HL-60 (cell line): ENCODE data around the gene CNGB1.

Experiments
- DNase-seq, 2 experiments: peaks; one replicate each; pipeline ENCODE4 v3.0.0-alpha.2; 2010 to 2020; ENCODE audit warnings: low read depth in 1 of 2, low spot score in 1 of 2
- H3K27ac ChIP-seq: fragments of 250-450 bp; sonication (Bioruptor Pico); replicated peaks from 2 replicates; pipeline ENCODE4 v1.5.1; 2020; ENCODE audit warnings: mild to moderate bottlenecking, moderate library complexity
- H3K27me3 ChIP-seq: fragments of 250-450 bp; sonication (Bioruptor Pico); 2 replicates; pipeline ENCODE4 v1.5.1; 2021; ENCODE audit warnings: mild to moderate bottlenecking, moderate library complexity; ENCODE audit not compliant: insufficient read depth, poor library complexity, severe bottlenecking
- H3K4me3 ChIP-seq: replicated peaks from 2 replicates; pipeline ENCODE4 v1.5.1; 2011; ENCODE audit warnings: mild to moderate bottlenecking, control low read depth, low read length; ENCODE audit not compliant: insufficient read depth
- GABPA ChIP-seq: IDR thresholded peaks from 2 replicates; pipeline ENCODE4 v1.6.1; 2012; ENCODE audit warnings: low read depth
- POLR2AphosphoS5 ChIP-seq: IDR thresholded peaks from 2 replicates; pipeline ENCODE4 v1.6.1; 2012; ENCODE audit warnings: low read depth
- REST ChIP-seq: IDR thresholded peaks from 2 replicates; pipeline ENCODE4 v1.6.1; 2012; ENCODE audit warnings: low read depth; ENCODE audit not compliant: insufficient replicate concordance
- SPI1 ChIP-seq: IDR thresholded peaks from 2 replicates; pipeline ENCODE4 v1.6.1; 2012; ENCODE audit warnings: low read depth, mild to moderate bottlenecking, borderline replicate concordance
- TF ChIP-seq, protein P1 (sequence below): IDR thresholded peaks from one replicate; pipeline ENCODE4 v1.5.1; 2011; ENCODE audit warnings: low read length, control low read depth, inconsistent platforms; ENCODE audit not compliant: insufficient read depth

Gene CNGB1

GRCh38 chr16:57970319-57970718 is 609 bp downstream of the CNGB1 start:
- DNase-seq: no peak
- TF ChIP-seq GABPA: no peak
- TF ChIP-seq, protein P1, sequence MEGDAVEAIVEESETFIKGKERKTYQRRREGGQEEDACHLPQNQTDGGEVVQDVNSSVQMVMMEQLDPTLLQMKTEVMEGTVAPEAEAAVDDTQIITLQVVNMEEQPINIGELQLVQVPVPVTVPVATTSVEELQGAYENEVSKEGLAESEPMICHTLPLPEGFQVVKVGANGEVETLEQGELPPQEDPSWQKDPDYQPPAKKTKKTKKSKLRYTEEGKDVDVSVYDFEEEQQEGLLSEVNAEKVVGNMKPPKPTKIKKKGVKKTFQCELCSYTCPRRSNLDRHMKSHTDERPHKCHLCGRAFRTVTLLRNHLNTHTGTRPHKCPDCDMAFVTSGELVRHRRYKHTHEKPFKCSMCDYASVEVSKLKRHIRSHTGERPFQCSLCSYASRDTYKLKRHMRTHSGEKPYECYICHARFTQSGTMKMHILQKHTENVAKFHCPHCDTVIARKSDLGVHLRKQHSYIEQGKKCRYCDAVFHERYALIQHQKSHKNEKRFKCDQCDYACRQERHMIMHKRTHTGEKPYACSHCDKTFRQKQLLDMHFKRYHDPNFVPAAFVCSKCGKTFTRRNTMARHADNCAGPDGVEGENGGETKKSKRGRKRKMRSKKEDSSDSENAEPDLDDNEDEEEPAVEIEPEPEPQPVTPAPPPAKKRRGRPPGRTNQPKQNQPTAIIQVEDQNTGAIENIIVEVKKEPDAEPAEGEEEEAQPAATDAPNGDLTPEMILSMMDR: no peak
- no peak for TF ChIP-seq POLR2AphosphoS5
- no peak for TF ChIP-seq REST
- TF ChIP-seq SPI1: no peak
- Histone ChIP-seq H3K4me3 (no peak overlapping the region), H3K27ac (no peak overlapping the region), H3K27me3 (no peaks in the 10 kb centered on the region)

GRCh38 chr16:57969451-57970123 is 1.3 kb downstream of the CNGB1 start:
- TF ChIP-seq GABPA (no peak), SPI1 (no peak), REST (no peak), POLR2AphosphoS5 (no peak)
- TF ChIP-seq, protein P1: no peak
- DNase-seq: no peak
- Histone ChIP-seq H3K4me3 (no peak overlapping the region), H3K27ac (no peak overlapping the region), H3K27me3 (no peaks in the 10 kb centered on the region)

GRCh38 chr16:57967916-57968315 is 3.0 kb downstream of the CNGB1 start:
- TF ChIP-seq REST: no peak
- TF ChIP-seq SPI1: no peak
- TF ChIP-seq GABPA: no peak
- TF ChIP-seq, protein P1: no peak
- no peak for TF ChIP-seq POLR2AphosphoS5
- no peak overlapping the region for H3K4me3 ChIP-seq
- H3K27me3 ChIP-seq: no peaks in the 10 kb centered on the region
- H3K27ac ChIP-seq: no peak overlapping the region
- no peak for DNase-seq
